ENCODE measurements around the gene MMP23B.
A peak's percentile ranks its signal among the peaks of the same experiment; 100 is the strongest.
"Not testable (repeated sequence)": the region's sequence is repeated elsewhere in the genome, so short reads cannot be mapped to it uniquely, and the experiment has no call there.

The MMP23B gene

DNA sequence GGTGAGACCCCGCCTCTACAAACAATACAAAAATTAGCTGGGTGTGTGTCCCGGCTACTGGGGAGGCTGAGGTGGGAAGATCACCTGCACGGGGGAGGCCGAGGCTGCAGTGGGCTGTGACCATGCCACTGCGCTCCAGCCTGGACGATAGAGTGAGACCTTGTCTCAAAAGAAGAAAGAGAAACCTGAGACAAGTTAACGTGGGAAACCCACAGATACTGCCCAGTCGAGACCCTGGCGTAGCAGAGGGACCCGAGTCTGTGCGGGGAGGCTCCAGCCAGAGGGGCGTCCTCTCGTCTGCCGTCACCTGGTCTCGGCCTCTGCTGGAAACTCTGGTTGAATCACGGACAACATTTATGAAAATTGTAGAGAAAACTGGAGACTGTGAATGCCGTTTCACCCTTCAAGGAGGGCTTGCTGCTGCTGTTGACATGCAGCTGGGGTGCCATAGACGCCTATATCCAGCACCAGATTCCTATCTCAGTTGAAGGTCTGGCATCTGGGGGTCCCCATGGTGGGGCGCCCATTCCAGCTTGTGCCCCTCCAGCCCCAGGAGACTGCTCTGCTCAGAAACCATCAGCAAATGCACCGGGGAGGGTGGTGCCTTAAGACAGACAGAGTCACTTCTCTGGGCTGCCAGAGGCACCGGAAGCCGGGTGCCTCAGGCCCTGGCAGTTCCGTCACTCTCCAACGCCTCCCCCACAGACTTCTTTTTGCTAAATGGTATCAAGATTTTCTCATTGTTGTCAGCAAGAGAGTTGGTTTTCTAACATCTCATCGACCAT, 40.4 kb downstream of the MMP23B start:
- Histone ChIP-seq H3K9ac (ENCODE audit: low read depth, low read length, poor library complexity) (no peak overlapping the region), H3K23ac (ENCODE audit: low read depth, low read length, poor library complexity) (peak overlapping the region; percentile 44), H3K9me3 (replicated peaks in 1 of 2; ENCODE audit: control insufficient read depth in 2 of 2, insufficient read depth in 1 of 2, low read depth in 1 of 2, low read length in 2 of 2) (no peaks in the 10 kb centered on the region), H2BK120ac (ENCODE audit: low read depth, low read length) (no peak overlapping the region), H3K4ac (ENCODE audit: low read length) (no peak overlapping the region), H3K4me3 (ENCODE audit: low read length in 2 of 2) (no peak overlapping the region), H4K8ac (ENCODE audit: low read depth, low read length) (no peak overlapping the region), H3K14ac (ENCODE audit: low read length) (no peak overlapping the region), H3K4me2 (ENCODE audit: insufficient read depth, low read length, poor library complexity, severe bottlenecking) (no peak overlapping the region), H4K91ac (ENCODE audit: low read depth, low read length, poor library complexity) (no peak overlapping the region), H2BK12ac (ENCODE audit: low read length) (no peak overlapping the region), H2BK15ac (ENCODE audit: low read length) (no peak overlapping the region), H3K18ac (ENCODE audit: low read length) (no peak overlapping the region), H3K4me1 (ENCODE audit: control insufficient read depth in 2 of 2, insufficient read depth in 1 of 2, low read depth in 1 of 2, low read length in 2 of 2) (no peaks in the 10 kb centered on the region), H2AFZ (ENCODE audit: low read length) (no peak overlapping the region), H2BK5ac (ENCODE audit: low read length) (no peak overlapping the region), H2AK5ac (ENCODE audit: low read depth, low read length) (no peak overlapping the region), H3K27ac (replicated peaks; ENCODE audit: low read length) (no peak overlapping the region), H3K79me1 (ENCODE audit: low read depth, low read length) (no peaks in the 10 kb centered on the region), H3K27me3 (ENCODE audit: control insufficient read depth in 3 of 3, insufficient read depth in 3 of 3, low read depth in 1 of 3, low read length in 3 of 3) (no peaks in the 10 kb centered on the region), H3K36me3 (replicated peaks in 1 of 2; ENCODE audit: control insufficient read depth in 2 of 2, insufficient read depth in 2 of 2, low read length in 2 of 2) (peaks cover 15 to 53% of the 10 kb centered on the region in 2 donors)
- no CpG with 5 or more reads among the region's 25 CpGs for WGBS, 2 donors (ENCODE audit: extremely low coverage in 2 of 2, insufficient read length in 2 of 2, insufficient replicate concordance in 1 of 2)
- DNase-seq (ENCODE audit: low spot score), result no peak

DNA sequence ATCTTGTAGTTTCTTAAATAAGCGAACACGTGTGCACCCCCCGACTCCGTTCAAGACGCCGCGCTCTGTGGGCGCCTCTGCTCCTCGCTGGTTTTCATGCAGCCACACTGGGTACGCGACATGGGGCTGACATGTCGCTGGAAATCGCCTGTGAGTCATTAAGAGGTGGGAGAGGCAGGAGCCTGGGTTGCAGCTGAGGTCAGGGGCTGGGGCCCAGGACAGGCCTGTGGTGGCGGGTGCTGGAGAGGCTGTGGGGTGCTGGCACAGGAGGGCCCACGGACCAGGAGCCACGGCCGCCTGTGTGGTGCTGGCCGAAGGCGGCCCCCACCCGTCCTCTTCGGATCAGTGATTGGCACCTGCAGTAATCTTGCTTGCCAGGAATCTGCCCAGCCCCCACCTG, 42.8 kb downstream of the MMP23B start:
- peaks cover 12 to 44% of the 10 kb centered on the region in 2 donors for H3K36me3 ChIP-seq (replicated peaks in 1 of 2; ENCODE audit: control insufficient read depth in 2 of 2, insufficient read depth in 2 of 2, low read length in 2 of 2)
- not testable (repeated sequence) for H3K23ac ChIP-seq (ENCODE audit: low read depth, low read length, poor library complexity); H3K9ac ChIP-seq (ENCODE audit: low read depth, low read length, poor library complexity); DNase-seq (ENCODE audit: low spot score); H3K9me3 ChIP-seq (replicated peaks in 1 of 2; ENCODE audit: control insufficient read depth in 2 of 2, insufficient read depth in 1 of 2, low read depth in 1 of 2, low read length in 2 of 2); H2BK120ac ChIP-seq (ENCODE audit: low read depth, low read length); H3K79me1 ChIP-seq (ENCODE audit: low read depth, low read length); H4K91ac ChIP-seq (ENCODE audit: low read depth, low read length, poor library complexity); H4K8ac ChIP-seq (ENCODE audit: low read depth, low read length); H2BK5ac ChIP-seq (ENCODE audit: low read length); H3K27me3 ChIP-seq (ENCODE audit: control insufficient read depth in 3 of 3, insufficient read depth in 3 of 3, low read depth in 1 of 3, low read length in 3 of 3); H3K27ac ChIP-seq (replicated peaks; ENCODE audit: low read length); H3K4me1 ChIP-seq (ENCODE audit: control insufficient read depth in 2 of 2, insufficient read depth in 1 of 2, low read depth in 1 of 2, low read length in 2 of 2); H2AFZ ChIP-seq (ENCODE audit: low read length); H3K14ac ChIP-seq (ENCODE audit: low read length); H3K4me2 ChIP-seq (ENCODE audit: insufficient read depth, low read length, poor library complexity, severe bottlenecking); H2AK5ac ChIP-seq (ENCODE audit: low read depth, low read length); H3K18ac ChIP-seq (ENCODE audit: low read length); H2BK15ac ChIP-seq (ENCODE audit: low read length); H3K4ac ChIP-seq (ENCODE audit: low read length); H3K4me3 ChIP-seq (ENCODE audit: low read length in 2 of 2); H2BK12ac ChIP-seq (ENCODE audit: low read length)
- WGBS, 2 donors (ENCODE audit: extremely low coverage in 2 of 2, insufficient read length in 2 of 2, insufficient replicate concordance in 1 of 2), result no CpG with 5 or more reads among the region's 21 CpGs

DNA sequence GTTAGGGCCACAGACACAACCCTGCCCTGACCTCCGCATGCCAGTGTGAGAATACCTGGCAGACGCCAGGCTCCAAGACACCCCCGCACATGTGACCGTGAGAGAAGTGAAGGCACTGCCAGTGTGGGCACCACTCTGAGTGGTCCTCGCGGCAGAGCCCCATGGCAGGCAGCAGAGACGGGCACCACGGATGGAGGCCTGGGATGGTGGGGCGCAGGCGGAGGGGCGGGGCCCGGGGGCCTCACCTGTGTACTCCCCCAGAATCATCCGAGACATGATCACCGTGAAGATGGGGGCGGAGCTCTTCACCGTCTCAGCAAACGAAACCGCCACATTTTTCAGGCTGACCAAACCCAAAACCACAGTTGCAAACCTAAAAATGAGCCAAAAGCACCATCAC, 43.2 kb downstream of the MMP23B start:
- not testable (repeated sequence) for DNase-seq (ENCODE audit: low spot score); H4K91ac ChIP-seq (ENCODE audit: low read depth, low read length, poor library complexity)

DNA sequence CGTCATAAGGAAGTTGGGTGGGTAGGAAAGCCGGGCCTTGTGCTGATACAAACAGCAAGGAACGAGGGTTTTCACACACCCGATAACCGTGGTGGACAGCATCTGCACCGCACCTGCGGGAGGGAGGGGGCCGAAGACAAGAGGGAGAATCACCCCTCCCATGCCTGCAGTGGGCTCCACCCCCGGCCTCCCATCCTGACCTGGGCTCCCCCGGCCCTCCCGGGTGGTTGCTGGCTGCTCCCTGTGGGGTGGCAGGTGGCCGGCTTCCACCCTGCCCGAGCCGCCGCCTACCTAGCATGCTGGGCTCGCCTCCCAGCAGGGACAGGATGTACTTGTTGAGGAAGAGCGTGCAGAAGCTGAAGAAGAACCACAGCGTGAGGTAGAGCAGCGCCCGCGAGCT, 44.1 kb downstream of the MMP23B start:
- not testable (repeated sequence) for H2BK5ac ChIP-seq (ENCODE audit: low read length); H3K4me2 ChIP-seq (ENCODE audit: insufficient read depth, low read length, poor library complexity, severe bottlenecking); H3K14ac ChIP-seq (ENCODE audit: low read length); H4K8ac ChIP-seq (ENCODE audit: low read depth, low read length); H2AK5ac ChIP-seq (ENCODE audit: low read depth, low read length); H2AFZ ChIP-seq (ENCODE audit: low read length); H3K23ac ChIP-seq (ENCODE audit: low read depth, low read length, poor library complexity); H3K9me3 ChIP-seq (replicated peaks in 1 of 2; ENCODE audit: control insufficient read depth in 2 of 2, insufficient read depth in 1 of 2, low read depth in 1 of 2, low read length in 2 of 2); H3K4me3 ChIP-seq (ENCODE audit: low read length in 2 of 2); H3K4ac ChIP-seq (ENCODE audit: low read length); H3K9ac ChIP-seq (ENCODE audit: low read depth, low read length, poor library complexity); H3K27ac ChIP-seq (replicated peaks; ENCODE audit: low read length); H3K4me1 ChIP-seq (ENCODE audit: control insufficient read depth in 2 of 2, insufficient read depth in 1 of 2, low read depth in 1 of 2, low read length in 2 of 2); H2BK12ac ChIP-seq (ENCODE audit: low read length); H3K27me3 ChIP-seq (ENCODE audit: control insufficient read depth in 3 of 3, insufficient read depth in 3 of 3, low read depth in 1 of 3, low read length in 3 of 3); DNase-seq (ENCODE audit: low spot score); H4K91ac ChIP-seq (ENCODE audit: low read depth, low read length, poor library complexity); H2BK15ac ChIP-seq (ENCODE audit: low read length); H3K18ac ChIP-seq (ENCODE audit: low read length); H3K79me1 ChIP-seq (ENCODE audit: low read depth, low read length); H2BK120ac ChIP-seq (ENCODE audit: low read depth, low read length)
- WGBS, 2 donors (ENCODE audit: extremely low coverage in 2 of 2, insufficient read length in 2 of 2, insufficient replicate concordance in 1 of 2), result no CpG with 5 or more reads among the region's 21 CpGs
- H3K36me3 ChIP-seq (replicated peaks in 1 of 2; ENCODE audit: control insufficient read depth in 2 of 2, insufficient read depth in 2 of 2, low read length in 2 of 2), result peaks cover 9 to 33% of the 10 kb centered on the region in 2 donors

More for the DNA sequence above, 43.2 kb downstream of the MMP23B start:
- H2BK12ac ChIP-seq (ENCODE audit: low read length); H3K18ac ChIP-seq (ENCODE audit: low read length); H3K4me1 ChIP-seq (ENCODE audit: control insufficient read depth in 2 of 2, insufficient read depth in 1 of 2, low read depth in 1 of 2, low read length in 2 of 2); H2BK120ac ChIP-seq (ENCODE audit: low read depth, low read length); H2BK15ac ChIP-seq (ENCODE audit: low read length); H3K9me3 ChIP-seq (replicated peaks in 1 of 2; ENCODE audit: control insufficient read depth in 2 of 2, insufficient read depth in 1 of 2, low read depth in 1 of 2, low read length in 2 of 2); H4K8ac ChIP-seq (ENCODE audit: low read depth, low read length); H2AK5ac ChIP-seq (ENCODE audit: low read depth, low read length); H3K23ac ChIP-seq (ENCODE audit: low read depth, low read length, poor library complexity); H2AFZ ChIP-seq (ENCODE audit: low read length); H3K4me3 ChIP-seq (ENCODE audit: low read length in 2 of 2); H2BK5ac ChIP-seq (ENCODE audit: low read length); H3K9ac ChIP-seq (ENCODE audit: low read depth, low read length, poor library complexity); H3K4ac ChIP-seq (ENCODE audit: low read length); H3K27me3 ChIP-seq (ENCODE audit: control insufficient read depth in 3 of 3, insufficient read depth in 3 of 3, low read depth in 1 of 3, low read length in 3 of 3); H3K79me1 ChIP-seq (ENCODE audit: low read depth, low read length); H3K4me2 ChIP-seq (ENCODE audit: insufficient read depth, low read length, poor library complexity, severe bottlenecking); H3K14ac ChIP-seq (ENCODE audit: low read length); H3K27ac ChIP-seq (replicated peaks; ENCODE audit: low read length): not testable (repeated sequence)
- peaks cover 11 to 40% of the 10 kb centered on the region in 2 donors for H3K36me3 ChIP-seq (replicated peaks in 1 of 2; ENCODE audit: control insufficient read depth in 2 of 2, insufficient read depth in 2 of 2, low read length in 2 of 2)
- no CpG with 5 or more reads among the region's 18 CpGs for WGBS, 2 donors (ENCODE audit: extremely low coverage in 2 of 2, insufficient read length in 2 of 2, insufficient replicate concordance in 1 of 2)

Data from neuronal stem cell (in vitro differentiated cells).